Activated T-helper 2 cell treated with anti-CD3 and anti-CD28 coated beads, Interferon-gamma antibody, Interleukin-2, Interleukin-4, amounts not matched to agents 10 μg/mL and 5 μg/mL and 100 μg/mL, durations not matched to agents 14 hours and 24 hours and 36 hours (primary cell): ENCODE results near the gene ACTL9. TPM values are rescaled to one million over a fixed set of nuclear protein-coding genes. Genes with fewer than 3 reads are reported as not detected.
A peak's percentile ranks its signal among the peaks of the same experiment; 100 is the strongest.
"Not testable (repeated sequence)": the region's sequence is repeated elsewhere in the genome, so short reads cannot be mapped to it uniquely, and the experiment has no call there.

Experiments used
- DNase-seq: peaks from one replicate; pipeline ENCODE4 v3.0.0; 2021; ENCODE audit warnings: low spot score
- H3K27ac Mint-ChIP-seq: one replicate; pipeline ENCODE4 v1.8.0; 2021; ENCODE audit warnings: mixed read lengths
- H3K27me3 Mint-ChIP-seq: one replicate; pipeline ENCODE4 v1.8.0; 2021; ENCODE audit warnings: low read depth, mixed read lengths
- H3K36me3 Mint-ChIP-seq: one replicate; pipeline ENCODE4 v1.8.0; 2021; ENCODE audit warnings: low read depth, mixed read lengths
- H3K4me1 Mint-ChIP-seq: one replicate; pipeline ENCODE4 v1.8.0; 2021; ENCODE audit warnings: low read depth, mixed read lengths
- H3K4me3 Mint-ChIP-seq: one replicate; pipeline ENCODE4 v1.8.0; 2021; ENCODE audit warnings: low read depth, mild to moderate bottlenecking, moderate library complexity, mixed read lengths
- H3K9me3 Mint-ChIP-seq: one replicate; pipeline ENCODE4 v1.8.0; 2021; ENCODE audit warnings: mixed read lengths
- intact Hi-C: fragments of 100-400 bp; cut with micrococcal nuclease; formaldehyde crosslinking; loops from one replicate; pipeline ENCODE4 v1.15.1; 2023
- total RNA-seq: library from RNA; stranded (reverse); gene quantifications from 2 replicates; pipeline ENCODE4 v1.2.3, GENCODE V29; 2022

The ACTL9 gene
- not detected in 2 replicates for total RNA-seq

- no peak for DNase-seq
- Mint-ChIP-seq H3K4me1 (peaks cover 56% of the 10 kb centered on the region), H3K27me3 (peaks cover 17% of the 10 kb centered on the region), H3K4me3 (no peak within 1 kb of the TSS), H3K27ac (no peak within 1 kb of the TSS), H3K36me3 (no peaks in the 10 kb centered on the region), H3K9me3 (no peaks in the 10 kb centered on the region)
- intact Hi-C loops, result no loop called here
Measured at GRCh38 chr19:8698433-8699063, at the start of gene ACTL9. ACTL9 (minus strand) TSS chr19:8698795; CDS start chr19:8698701, 94 bp downstream.

- H3K4me1 Mint-ChIP-seq, H3K27me3 Mint-ChIP-seq, H3K9me3 Mint-ChIP-seq, DNase-seq, H3K36me3 Mint-ChIP-seq, H3K27ac Mint-ChIP-seq, H3K4me3 Mint-ChIP-seq, intact Hi-C loops: not testable (repeated sequence)
Measured at GRCh38 chr19:8739291-8740065, 40.9 kb upstream of the ACTL9 start.

- Mint-ChIP-seq H3K27me3 (no peaks in the 10 kb centered on the region), H3K4me1 (no peaks in the 10 kb centered on the region), H3K4me3 (no peak overlapping the region), H3K27ac (no peak overlapping the region), H3K9me3 (no peaks in the 10 kb centered on the region), H3K36me3 (no peaks in the 10 kb centered on the region)
- no peak for DNase-seq
- intact Hi-C loops, result no loop called here
Measured at GRCh38 chr19:8738377-8738776, 39.8 kb upstream of the ACTL9 start.

- intact Hi-C loops, result no loop called here
- Mint-ChIP-seq H3K9me3 (peaks cover 15% of the 10 kb centered on the region), H3K4me3 (no peak overlapping the region), H3K36me3 (no peaks in the 10 kb centered on the region), H3K4me1 (no peaks in the 10 kb centered on the region), H3K27ac (no peak overlapping the region), H3K27me3 (no peaks in the 10 kb centered on the region)
- no peak for DNase-seq
Measured at GRCh38 chr19:8731428-8732169, 33.0 kb upstream of the ACTL9 start.

GRCh38 chr19:8724276-8724675, 25.7 kb upstream of the ACTL9 start:
- H3K4me3 Mint-ChIP-seq, result no peak overlapping the region
- no peaks in the 10 kb centered on the region for H3K36me3 Mint-ChIP-seq
- H3K9me3 Mint-ChIP-seq, result no peaks in the 10 kb centered on the region
- H3K4me1 Mint-ChIP-seq, result no peaks in the 10 kb centered on the region
- intact Hi-C loops, result no loop called here
- DNase-seq, result no peak
- H3K27me3 Mint-ChIP-seq, result peaks cover 13% of the 10 kb centered on the region
- no peak overlapping the region for H3K27ac Mint-ChIP-seq

- intact Hi-C loops, result no loop called here
- no peak overlapping the region for H3K4me3 Mint-ChIP-seq
- no peak for DNase-seq
- H3K27ac Mint-ChIP-seq, result no peak overlapping the region
- H3K27me3 Mint-ChIP-seq, result peaks cover 13% of the 10 kb centered on the region
- peaks cover 4% of the 10 kb centered on the region for H3K9me3 Mint-ChIP-seq
- H3K4me1 Mint-ChIP-seq, result no peaks in the 10 kb centered on the region
- H3K36me3 Mint-ChIP-seq, result no peaks in the 10 kb centered on the region
Measured at GRCh38 chr19:8722032-8722431, 23.4 kb upstream of the ACTL9 start.

- H3K27ac Mint-ChIP-seq, result no peak within 1 kb of the TSS
- no peaks in the 10 kb centered on the region for H3K4me1 Mint-ChIP-seq
- peaks cover 4% of the 10 kb centered on the region for H3K9me3 Mint-ChIP-seq
- intact Hi-C loops, result no loop called here
- H3K36me3 Mint-ChIP-seq, result no peaks in the 10 kb centered on the region
- DNase-seq, result no peak
- peaks cover 13% of the 10 kb centered on the region for H3K27me3 Mint-ChIP-seq
- H3K4me3 Mint-ChIP-seq, result no peak within 1 kb of the TSS
Measured at GRCh38 chr19:8721334-8721733, 22.7 kb upstream of the ACTL9 start, which contains the start of gene OR2Z1. OR2Z1 (plus strand) TSS chr19:8721634; CDS start chr19:8731029, 9,395 bp downstream.

GRCh38 chr19:8710337-8710736, 11.7 kb upstream of the ACTL9 start:
- H3K4me3 Mint-ChIP-seq, H3K27me3 Mint-ChIP-seq, DNase-seq, H3K27ac Mint-ChIP-seq, intact Hi-C loops, H3K36me3 Mint-ChIP-seq: not testable (repeated sequence)
- Mint-ChIP-seq H3K9me3 (peaks cover 19% of the 10 kb centered on the region), H3K4me1 (peaks cover 14% of the 10 kb centered on the region)

- Mint-ChIP-seq H3K4me1 (peaks cover 51% of the 10 kb centered on the region), H3K27me3 (no peaks in the 10 kb centered on the region), H3K36me3 (peaks cover 4% of the 10 kb centered on the region), H3K9me3 (no peaks in the 10 kb centered on the region), H3K27ac (peak overlapping the region; percentile 56), H3K4me3 (peak overlapping the region; percentile 26)
- intact Hi-C loops, result no loop called here
- peak; percentile 27 for DNase-seq
Measured at GRCh38 chr19:8705742-8706141, 7.1 kb upstream of the ACTL9 start.

GRCh38 chr19:8705304-8705703, 6.7 kb upstream of the ACTL9 start:
- H3K9me3 Mint-ChIP-seq, H3K27me3 Mint-ChIP-seq, H3K36me3 Mint-ChIP-seq, DNase-seq, intact Hi-C loops: not testable (repeated sequence)
- H3K4me3 Mint-ChIP-seq, result peak overlapping the region; percentile 26
- peaks cover 52% of the 10 kb centered on the region for H3K4me1 Mint-ChIP-seq
- peak overlapping the region; percentile 56 for H3K27ac Mint-ChIP-seq

- no peak overlapping the region for H3K4me3 Mint-ChIP-seq
- no peak overlapping the region for H3K27ac Mint-ChIP-seq
- peaks cover 55% of the 10 kb centered on the region for H3K4me1 Mint-ChIP-seq
- H3K36me3 Mint-ChIP-seq, result peaks cover 4% of the 10 kb centered on the region
- no peaks in the 10 kb centered on the region for H3K9me3 Mint-ChIP-seq
- DNase-seq, result no peak
- H3K27me3 Mint-ChIP-seq, result peaks cover 8% of the 10 kb centered on the region
- intact Hi-C loops, result no loop called here
Measured at GRCh38 chr19:8703223-8703622, 4.6 kb upstream of the ACTL9 start.

GRCh38 chr19:8702350-8702749, 3.8 kb upstream of the ACTL9 start:
- H3K4me3 Mint-ChIP-seq, result peak overlapping the region; percentile 1
- peaks cover 53% of the 10 kb centered on the region for H3K4me1 Mint-ChIP-seq
- peaks cover 4% of the 10 kb centered on the region for H3K36me3 Mint-ChIP-seq
- H3K27ac Mint-ChIP-seq, result peak overlapping the region; percentile 35
- H3K27me3 Mint-ChIP-seq, result peaks cover 8% of the 10 kb centered on the region
- DNase-seq, result peak; percentile 51
- no peaks in the 10 kb centered on the region for H3K9me3 Mint-ChIP-seq
- intact Hi-C loops, result no loop called here

GRCh38 chr19:8700956-8701355, 2.4 kb upstream of the ACTL9 start:
- Mint-ChIP-seq H3K36me3 (peaks cover 4% of the 10 kb centered on the region), H3K4me1 (peaks cover 62% of the 10 kb centered on the region), H3K4me3 (no peak overlapping the region), H3K27ac (no peak overlapping the region), H3K27me3 (peaks cover 10% of the 10 kb centered on the region), H3K9me3 (no peaks in the 10 kb centered on the region)
- intact Hi-C loops, result no loop called here
- no peak for DNase-seq
